Neural cell (in vitro differentiated cells): ENCODE measurements around the gene TECTB. TPM values are rescaled to one million over a fixed set of nuclear protein-coding genes. Genes with fewer than 3 reads are reported as not detected.

Experiments used
- H2AFZ ChIP-seq: fragments of 200-600, 300-800 bp; sonication (generic), shearing (Covaris generic); 2 replicates; pipeline ENCODE4 v1.6.0; 2014; ENCODE audit warnings: low read depth, mild to moderate bottlenecking, antibody characterized with exemption, low read length, moderate library complexity
- H3F3A ChIP-seq: fragments of 200-600 bp; shearing (Covaris generic); 2 replicates; pipeline ENCODE4 v1.6.1; 2016; ENCODE audit warnings: mild to moderate bottlenecking, moderate library complexity, mixed read lengths, antibody characterized with exemption, low read length; ENCODE audit not compliant: insufficient read depth, poor library complexity, severe bottlenecking
- H3K27ac ChIP-seq: fragments of 200-600, 300-800 bp; sonication (generic), shearing (Covaris generic); 2 replicates; pipeline ENCODE4 v1.5.1; 2014; ENCODE audit warnings: mild to moderate bottlenecking, low read length, moderate library complexity
- H3K27me3 ChIP-seq: fragments of 300-800, 200-600 bp; sonication (generic), shearing (Covaris generic); 2 replicates; pipeline ENCODE4 v1.6.0; 2014; ENCODE audit warnings: mild to moderate bottlenecking, low read depth, low read length, moderate library complexity; ENCODE audit not compliant: insufficient read depth
- H3K36me3 ChIP-seq: fragments of 300-800, 200-600 bp; sonication (generic), shearing (Covaris generic); 2 replicates; pipeline ENCODE4 v1.5.1; 2014; ENCODE audit warnings: mild to moderate bottlenecking, antibody characterized with exemption, low read length, moderate library complexity; ENCODE audit not compliant: insufficient read depth
- H3K4me2 ChIP-seq: fragments of 300-800, 200-600 bp; sonication (generic), shearing (Covaris generic); 2 replicates; pipeline ENCODE4 v1.6.0; 2014; ENCODE audit warnings: mild to moderate bottlenecking, low read length
- H3K4me3 ChIP-seq: fragments of 300-800, 200-600 bp; sonication (generic), shearing (Covaris generic); 2 replicates; pipeline ENCODE4 v1.5.1; 2014; ENCODE audit warnings: mild to moderate bottlenecking, low read length, moderate library complexity
- H3K79me2 ChIP-seq: fragments of 200-600 bp; shearing (Covaris generic); replicated peaks from 2 replicates; pipeline ENCODE4 v1.6.0; 2014; ENCODE audit warnings: mild to moderate bottlenecking, low read length, moderate library complexity; ENCODE audit not compliant: insufficient read depth
- H3K9ac ChIP-seq: fragments of 300-800, 200-600 bp; sonication (generic), shearing (Covaris generic); 2 replicates; pipeline ENCODE4 v1.6.1; 2016; ENCODE audit warnings: mild to moderate bottlenecking, low read length, mixed read lengths
- H3K9me2 ChIP-seq: fragments of 200-600 bp; shearing (Covaris generic); 2 replicates; pipeline ENCODE4 v1.6.1; 2016; ENCODE audit warnings: mild to moderate bottlenecking, low read length, mixed read lengths; ENCODE audit not compliant: insufficient read depth
- H3K9me3 ChIP-seq: fragments of 200-600, 300-800 bp; sonication (generic), shearing (Covaris generic); 2 replicates; pipeline ENCODE4 v1.6.1; 2016; ENCODE audit warnings: mild to moderate bottlenecking, mixed run types, low read length, moderate library complexity, mixed read lengths
- H4K20me1 ChIP-seq: fragments of 200-600 bp; shearing (Covaris generic); 2 replicates; pipeline ENCODE4 v1.6.1; 2016; ENCODE audit warnings: mild to moderate bottlenecking, mixed run types; ENCODE audit not compliant: insufficient read depth
- EP300 ChIP-seq: fragments of 450-650 bp; conservative IDR thresholded peaks from 2 replicates; pipeline ENCODE4 v1.6.1; 2014; ENCODE audit warnings: antibody characterized with exemption, mild to moderate bottlenecking, moderate library complexity; ENCODE audit not compliant: poor library complexity, severe bottlenecking
- EZH2 ChIP-seq: fragments of 200-600, 300-800 bp; shearing (Covaris generic), sonication (generic); IDR thresholded peaks from 2 replicates; pipeline ENCODE4 v1.6.1; 2014; ENCODE audit warnings: antibody characterized with exemption, low read length, borderline replicate concordance, mild to moderate bottlenecking; ENCODE audit not compliant: insufficient read depth, poor library complexity, severe bottlenecking
- MXI1 ChIP-seq: fragments of 450-650 bp; conservative IDR thresholded peaks from 2 replicates; pipeline ENCODE4 v1.6.1; 2014; ENCODE audit warnings: antibody characterized with exemption, mild to moderate bottlenecking; ENCODE audit not compliant: poor library complexity, severe bottlenecking
- POLR2AphosphoS5 ChIP-seq: IDR thresholded peaks from 2 replicates; pipeline ENCODE4 v1.6.1; 2012
- RAD21 ChIP-seq: fragments of 450-650 bp; conservative IDR thresholded peaks from 2 replicates; pipeline ENCODE4 v1.6.1; 2014; ENCODE audit warnings: antibody characterized with exemption, mild to moderate bottlenecking, moderate library complexity
- REST ChIP-seq: IDR thresholded peaks from 2 replicates; pipeline ENCODE4 v1.6.1; 2012; ENCODE audit warnings: borderline replicate concordance
- SMC3 ChIP-seq: fragments of 450-650 bp; conservative IDR thresholded peaks from 2 replicates; pipeline ENCODE4 v1.6.1; 2014; ENCODE audit warnings: antibody characterized with exemption, mild to moderate bottlenecking, moderate library complexity; ENCODE audit not compliant: poor library complexity
- TAF1 ChIP-seq: IDR thresholded peaks from 2 replicates; pipeline ENCODE4 v1.6.1; 2012; ENCODE audit warnings: low read depth
- polyA plus RNA-seq: library from polyadenylated mRNA; depleted of rRNA; stranded (reverse); fragments of >200 nt; gene quantifications from 2 replicates; pipeline ENCODE4 v1.2.3, GENCODE V29; 2014
- TF ChIP-seq, protein P1 (sequence below): fragments of 450-650 bp; IDR thresholded peaks from 2 replicates; pipeline ENCODE4 v1.5.1; 2014; ENCODE audit warnings: antibody characterized with exemption, mild to moderate bottlenecking, moderate library complexity; ENCODE audit not compliant: poor library complexity, severe bottlenecking

Gene TECTB
- polyA plus RNA-seq, 1 donor from 2014 or later, result not detected

DNA sequence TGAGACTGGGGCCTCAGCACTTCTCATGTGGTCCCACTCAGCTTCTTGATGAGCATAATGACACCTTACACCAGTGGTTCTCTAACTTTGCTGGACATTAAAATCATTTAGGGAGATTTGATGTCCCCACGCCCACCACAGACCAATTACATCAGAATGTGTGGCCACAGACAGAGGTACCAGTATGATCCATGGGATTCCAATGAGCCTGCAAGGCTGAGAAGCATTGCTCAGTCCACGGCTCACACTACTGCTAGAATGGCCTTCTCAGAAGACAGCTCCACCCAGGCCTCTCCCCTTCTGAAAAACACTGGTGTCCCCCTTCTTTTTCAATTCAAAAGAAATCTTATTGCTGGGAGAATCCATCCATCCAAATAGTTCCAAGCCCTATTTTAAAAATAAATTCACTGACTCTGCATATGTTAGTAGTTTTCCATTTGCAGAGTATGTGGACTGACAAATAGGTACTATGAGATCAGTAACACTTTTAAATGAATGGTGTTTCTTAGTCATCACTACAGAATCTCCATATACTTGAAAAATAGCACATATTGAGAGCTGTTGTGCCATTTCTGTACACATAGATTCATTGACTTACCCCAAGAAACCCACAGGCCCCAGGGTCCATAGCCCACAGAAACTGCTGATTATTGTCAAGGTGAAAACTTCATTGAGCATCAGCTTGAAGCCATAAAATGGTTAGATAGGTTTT is 34.5 kb upstream of the TECTB start:
- no peaks in the 10 kb centered on the region for H3K27me3 ChIP-seq
- no peaks in the 10 kb centered on the region for H3K79me2 ChIP-seq
- no peaks in the 10 kb centered on the region for H3K36me3 ChIP-seq
- no peaks in the 10 kb centered on the region for H3K9me2 ChIP-seq
- H2AFZ ChIP-seq, result no peak overlapping the region
- no peak for TF ChIP-seq RAD21
- no peak for TF ChIP-seq EP300
- no peak for TF ChIP-seq TAF1
- TF ChIP-seq REST, result no peak
- TF ChIP-seq EZH2, result no peak
- TF ChIP-seq, protein P1, sequence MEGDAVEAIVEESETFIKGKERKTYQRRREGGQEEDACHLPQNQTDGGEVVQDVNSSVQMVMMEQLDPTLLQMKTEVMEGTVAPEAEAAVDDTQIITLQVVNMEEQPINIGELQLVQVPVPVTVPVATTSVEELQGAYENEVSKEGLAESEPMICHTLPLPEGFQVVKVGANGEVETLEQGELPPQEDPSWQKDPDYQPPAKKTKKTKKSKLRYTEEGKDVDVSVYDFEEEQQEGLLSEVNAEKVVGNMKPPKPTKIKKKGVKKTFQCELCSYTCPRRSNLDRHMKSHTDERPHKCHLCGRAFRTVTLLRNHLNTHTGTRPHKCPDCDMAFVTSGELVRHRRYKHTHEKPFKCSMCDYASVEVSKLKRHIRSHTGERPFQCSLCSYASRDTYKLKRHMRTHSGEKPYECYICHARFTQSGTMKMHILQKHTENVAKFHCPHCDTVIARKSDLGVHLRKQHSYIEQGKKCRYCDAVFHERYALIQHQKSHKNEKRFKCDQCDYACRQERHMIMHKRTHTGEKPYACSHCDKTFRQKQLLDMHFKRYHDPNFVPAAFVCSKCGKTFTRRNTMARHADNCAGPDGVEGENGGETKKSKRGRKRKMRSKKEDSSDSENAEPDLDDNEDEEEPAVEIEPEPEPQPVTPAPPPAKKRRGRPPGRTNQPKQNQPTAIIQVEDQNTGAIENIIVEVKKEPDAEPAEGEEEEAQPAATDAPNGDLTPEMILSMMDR, result no peak
- TF ChIP-seq MXI1, result no peak
- TF ChIP-seq SMC3, result no peak
- no peak for TF ChIP-seq POLR2AphosphoS5
- no peak overlapping the region for H3K9ac ChIP-seq
- no peaks in the 10 kb centered on the region for H3K9me3 ChIP-seq
- H3K4me2 ChIP-seq, result no peak overlapping the region
- no peak overlapping the region for H3K27ac ChIP-seq
- H3K4me3 ChIP-seq, result no peak overlapping the region
- no peaks in the 10 kb centered on the region for H3F3A ChIP-seq
- H4K20me1 ChIP-seq, result no peaks in the 10 kb centered on the region

- Histone ChIP-seq H3K27me3 (no peaks in the 10 kb centered on the region), H3F3A (no peaks in the 10 kb centered on the region), H3K9me2 (no peaks in the 10 kb centered on the region), H3K36me3 (no peaks in the 10 kb centered on the region), H3K4me3 (no peak overlapping the region), H4K20me1 (no peaks in the 10 kb centered on the region), H3K9ac (no peak overlapping the region), H2AFZ (no peak overlapping the region), H3K79me2 (no peaks in the 10 kb centered on the region), H3K4me2 (no peak overlapping the region), H3K9me3 (no peaks in the 10 kb centered on the region), H3K27ac (no peak overlapping the region)
- TF ChIP-seq RAD21 (no peak), POLR2AphosphoS5 (no peak), MXI1 (no peak), SMC3 (no peak), EZH2 (no peak), EP300 (no peak), REST (no peak), TAF1 (no peak)
- TF ChIP-seq, protein P1, result no peak
These were observed 33.5 kb upstream of the TECTB start for GRCh38 chr10:112249722-112250121.
